ENCODE data around the gene GPRASP3. TPM values are rescaled to one million over a fixed set of nuclear protein-coding genes. Genes with fewer than 3 reads are reported as not detected.

Gene GPRASP3
- total and polyA plus RNA-seq, 2 of the 4 experiments (the other 2 are of a cell fraction) = 2.2 to 8.1 TPM

DNA sequence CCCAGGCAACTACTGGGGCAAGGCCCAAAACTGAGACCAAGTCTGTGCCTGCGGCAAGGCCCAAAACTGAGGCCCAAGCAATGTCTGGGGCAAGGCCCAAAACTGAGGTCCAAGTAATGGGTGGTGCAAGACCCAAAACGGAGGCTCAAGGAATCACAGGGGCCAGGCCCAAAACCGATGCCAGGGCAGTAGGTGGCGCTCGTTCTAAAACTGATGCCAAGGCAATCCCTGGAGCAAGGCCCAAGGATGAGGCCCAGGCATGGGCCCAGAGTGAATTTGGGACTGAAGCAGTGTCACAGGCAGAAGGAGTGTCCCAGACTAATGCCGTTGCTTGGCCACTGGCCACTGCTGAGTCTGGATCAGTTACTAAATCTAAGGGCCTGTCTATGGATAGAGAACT, 5.5 kb upstream of the GPRASP3 start (continued):
- TF ChIP-seq, protein P1, sequence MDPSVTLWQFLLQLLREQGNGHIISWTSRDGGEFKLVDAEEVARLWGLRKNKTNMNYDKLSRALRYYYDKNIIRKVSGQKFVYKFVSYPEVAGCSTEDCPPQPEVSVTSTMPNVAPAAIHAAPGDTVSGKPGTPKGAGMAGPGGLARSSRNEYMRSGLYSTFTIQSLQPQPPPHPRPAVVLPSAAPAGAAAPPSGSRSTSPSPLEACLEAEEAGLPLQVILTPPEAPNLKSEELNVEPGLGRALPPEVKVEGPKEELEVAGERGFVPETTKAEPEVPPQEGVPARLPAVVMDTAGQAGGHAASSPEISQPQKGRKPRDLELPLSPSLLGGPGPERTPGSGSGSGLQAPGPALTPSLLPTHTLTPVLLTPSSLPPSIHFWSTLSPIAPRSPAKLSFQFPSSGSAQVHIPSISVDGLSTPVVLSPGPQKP (IDR thresholded peaks at IDR 0.05; ENCODE audit: borderline replicate concordance, low read depth, low read length) = no peak

DNA sequence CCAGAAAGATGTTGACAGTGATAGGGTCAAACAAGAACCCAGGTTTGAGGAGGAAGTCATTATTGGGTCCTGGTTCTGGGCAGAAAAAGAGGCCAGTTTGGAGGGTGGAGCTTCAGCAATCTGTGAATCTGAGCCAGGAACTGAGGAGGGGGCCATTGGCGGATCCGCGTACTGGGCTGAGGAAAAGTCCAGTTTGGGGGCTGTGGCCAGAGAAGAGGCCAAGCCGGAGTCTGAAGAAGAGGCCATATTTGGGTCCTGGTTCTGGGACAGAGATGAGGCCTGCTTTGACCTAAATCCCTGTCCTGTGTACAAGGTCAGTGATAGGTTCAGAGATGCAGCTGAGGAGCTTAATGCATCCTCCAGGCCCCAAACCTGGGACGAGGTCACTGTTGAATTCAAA, 4.6 kb upstream of the GPRASP3 start:
- 78% methylated on average over 4 of the region's 5 CpGs; no CpG with 5 or more reads in 1 of the 2 experiments for WGBS, 2 experiments (ENCODE audit: extremely low coverage in 2 of 2, insufficient read length in 1 of 2)
- Histone ChIP-seq H3K4me3 (ENCODE audit: insufficient read depth, low read depth, low read length) (no peak overlapping the region), H3K9ac (ENCODE audit: low read depth, low read length) (no peak overlapping the region), H3K56ac (ENCODE audit: extremely low read depth, insufficient read depth, low read length) (no peak overlapping the region), H4K8ac (ENCODE audit: low read depth in 2 of 2, low read length in 2 of 2) (no peak overlapping the region), H2BK15ac (ENCODE audit: low read depth, low read length) (no peak overlapping the region), H3K14ac (replicated peaks; ENCODE audit: low read depth, low read length) (no peak overlapping the region), H3K27me3 (ENCODE audit: control insufficient read depth, insufficient read depth, low read length) (no peaks in the 10 kb centered on the region; the same call in 1 of the 2 replicates), H3K9me1 (ENCODE audit: insufficient read depth, low read length) (no peaks in the 10 kb centered on the region; the same call in 1 of the 2 replicates), H3K27ac (ENCODE audit: insufficient read depth, low read length) (no peak overlapping the region), H3K4ac (ENCODE audit: low read depth, low read length) (no peak overlapping the region), H3K18ac (ENCODE audit: low read depth, low read length) (no peak overlapping the region), H2BK120ac (ENCODE audit: low read depth, low read length) (no peak overlapping the region), H4K5ac (ENCODE audit: low read depth, low read length) (no peak overlapping the region), H2BK5ac (ENCODE audit: low read depth, low read length, poor library complexity, severe bottlenecking) (no peak overlapping the region), H3K9me3 (ENCODE audit: control insufficient read depth, insufficient read depth, low read length) (no peaks in the 10 kb centered on the region), H3K79me1 (ENCODE audit: low read depth in 1 of 2, low read length in 2 of 2) (peaks cover 0 to 6% of the 10 kb centered on the region in 2 experiments; a peak in 2 of 4 replicates), H4K20me1 (ENCODE audit: insufficient read depth, low read length) (no peaks in the 10 kb centered on the region), H3K23ac (ENCODE audit: low read depth, low read length) (no peak overlapping the region), H2AK9ac (replicated peaks; ENCODE audit: low read depth, low read length, poor library complexity) (peak overlapping the region; percentile 61), H3K36me3 (ENCODE audit: control insufficient read depth, insufficient read depth, low read length) (no peaks in the 10 kb centered on the region; the same call in 1 of the 2 replicates), H2AFZ (replicated peaks; ENCODE audit: low read length, poor library complexity) (no peak overlapping the region), H3K4me1 (ENCODE audit: control insufficient read depth, insufficient read depth, low read length) (no peaks in the 10 kb centered on the region), H4K91ac (ENCODE audit: insufficient read depth, low read depth, low read length) (no peak overlapping the region), H2BK20ac (ENCODE audit: low read depth, low read length) (no peak overlapping the region), H2AK5ac (ENCODE audit: low read depth, low read length) (no peak overlapping the region), H3K4me2 (ENCODE audit: low read depth, low read length) (no peak overlapping the region)
- ChIA-PET POLR2A (ENCODE audit: unreplicated experiment) (no interaction called here), CTCF (no interaction called here)
- in situ Hi-C loops (cut with MboI; ENCODE audit: low sequenced_read_pairs) = no loop called here
- ATAC-seq (ENCODE audit: low read depth) (no peak), DNase-seq (no peak)
- intact Hi-C loops (cut with micrococcal nuclease) = loop anchor here (10.0 kb wide), 1 partner anchor 201 kb away; the partner anchor contains the start of gene TMSB15A
- no TSS peak for BruUV-seq (replicated peaks)
- no peak for TF ChIP-seq CHD1 (IDR thresholded peaks at IDR 0.05; ENCODE audit: low read depth, low read length)
- no peak for TF ChIP-seq BHLHE40 (IDR thresholded peaks at IDR 0.05; ENCODE audit: low read depth, low read length)
- no peak for TF ChIP-seq MXI1 (IDR thresholded peaks at IDR 0.05; ENCODE audit: borderline replicate concordance, low read depth, low read length)
- TF ChIP-seq MAZ (IDR thresholded peaks at IDR 0.05; ENCODE audit: borderline replicate concordance, low read depth, low read length) = no peak
- TF ChIP-seq CEBPB (IDR thresholded peaks at IDR 0.05; ENCODE audit: low read depth, low read length) = no peak
- TF ChIP-seq, protein P2, sequence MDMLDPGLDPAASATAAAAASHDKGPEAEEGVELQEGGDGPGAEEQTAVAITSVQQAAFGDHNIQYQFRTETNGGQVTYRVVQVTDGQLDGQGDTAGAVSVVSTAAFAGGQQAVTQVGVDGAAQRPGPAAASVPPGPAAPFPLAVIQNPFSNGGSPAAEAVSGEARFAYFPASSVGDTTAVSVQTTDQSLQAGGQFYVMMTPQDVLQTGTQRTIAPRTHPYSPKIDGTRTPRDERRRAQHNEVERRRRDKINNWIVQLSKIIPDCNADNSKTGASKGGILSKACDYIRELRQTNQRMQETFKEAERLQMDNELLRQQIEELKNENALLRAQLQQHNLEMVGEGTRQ (IDR thresholded peaks at IDR 0.05; ENCODE audit: low read depth, low read length) = no peak
- no peak for TF ChIP-seq RFX5 (IDR thresholded peaks at IDR 0.05; ENCODE audit: low read depth, low read length)
- TF ChIP-seq, protein P1 (IDR thresholded peaks at IDR 0.05; ENCODE audit: borderline replicate concordance, low read depth, low read length) = no peak
- no peak for TF ChIP-seq POLR2A (IDR thresholded peaks at IDR 0.05; ENCODE audit: low read depth, low read length)
- no peak for TF ChIP-seq FOS (IDR thresholded peaks at IDR 0.05; ENCODE audit: low read depth, low read length)
- TF ChIP-seq MAFK (IDR thresholded peaks at IDR 0.05; ENCODE audit: low read depth, low read length) = no peak
- TF ChIP-seq RAD21 (IDR thresholded peaks at IDR 0.05; ENCODE audit: low read length) = no peak
- TF ChIP-seq SMC3 (IDR thresholded peaks at IDR 0.05; ENCODE audit: low read depth, low read length) = no peak
- no peak for TF ChIP-seq RCOR1 (IDR thresholded peaks at IDR 0.05; ENCODE audit: insufficient replicate concordance, low read length)
- no peak for TF ChIP-seq NFE2L2 (IDR thresholded peaks at IDR 0.05; ENCODE audit: low read depth, low read length)
- dilution Hi-C loops (cut with HindIII; ENCODE audit: low sequenced_read_pairs, unreplicated experiment) = no loop called here
